HepG2 (cell line): ENCODE data around the gene RNH1. TPM values are rescaled to one million over a fixed set of nuclear protein-coding genes. Genes with fewer than 3 reads are reported as not detected.

Experiments
- AGO1 ChIP-seq: fragments of 200-400 bp; formaldehyde crosslinking; IDR thresholded peaks from 2 replicates; pipeline ENCODE4 v1.6.1; 2017; ENCODE audit warnings: mild to moderate bottlenecking, low read depth, low read length, moderate library complexity; ENCODE audit not compliant: poor library complexity, severe bottlenecking
- BCL3 ChIP-seq: sonication (generic); formaldehyde crosslinking; IDR thresholded peaks from 2 replicates; pipeline ENCODE4 v1.5.1; 2020; ENCODE audit warnings: mild to moderate bottlenecking, missing genetic modification reagents, moderate library complexity
- EED ChIP-seq: sonication (generic); formaldehyde crosslinking; IDR thresholded peaks from 2 replicates; pipeline ENCODE4 v1.5.0; 2020; ENCODE audit warnings: mild to moderate bottlenecking, missing genetic modification reagents
- HES4 ChIP-seq: sonication (generic); formaldehyde crosslinking; IDR thresholded peaks from 2 replicates; pipeline ENCODE4 v1.9.0; 2021; ENCODE audit warnings: mild to moderate bottlenecking, missing genetic modification reagents, borderline replicate concordance
- HMGXB4 ChIP-seq, 2 experiments: sonication (generic) in 1 of 2; formaldehyde crosslinking in 1 of 2; IDR thresholded peaks; 2 replicates each; pipeline versions ENCODE4 v1.4.0 to v1.6.1; 2018 to 2020; ENCODE audit warnings: missing genetic modification reagents in 2 of 2, borderline replicate concordance in 1 of 2, low read depth in 1 of 2, mild to moderate bottlenecking in 1 of 2, missing biosample characterization in 1 of 2
- KAT7 ChIP-seq: IDR thresholded peaks from 2 replicates; pipeline ENCODE4 v1.6.1; 2018; ENCODE audit warnings: borderline replicate concordance, missing compliant biosample characterization
- KDM2A ChIP-seq: sonication (generic); formaldehyde crosslinking; IDR thresholded peaks from 2 replicates; pipeline ENCODE4 v1.4.0; 2020; ENCODE audit warnings: low read depth, missing genetic modification reagents, borderline replicate concordance
- KDM5B ChIP-seq: sonication (generic); formaldehyde crosslinking; IDR thresholded peaks from 2 replicates; pipeline ENCODE4 v1.4.0; 2020; ENCODE audit warnings: missing genetic modification reagents, mild to moderate bottlenecking, borderline replicate concordance
- MAFG ChIP-seq: sonication (generic); formaldehyde crosslinking; IDR thresholded peaks from 2 replicates; pipeline ENCODE4 v1.5.1; 2020; ENCODE audit warnings: mild to moderate bottlenecking, missing genetic modification reagents
- PHF8 ChIP-seq: sonication (generic); formaldehyde crosslinking; IDR thresholded peaks from 2 replicates; pipeline ENCODE4 v1.5.0; 2020; ENCODE audit warnings: missing genetic modification reagents
- PLRG1 ChIP-seq: fragments of 450-650 bp; conservative IDR thresholded peaks from 2 replicates; pipeline ENCODE4 v1.6.1; 2016
- POGK ChIP-seq: sonication (generic); formaldehyde crosslinking; conservative IDR thresholded peaks from 2 replicates; pipeline ENCODE4 v1.8.0; 2022; ENCODE audit warnings: mild to moderate bottlenecking, moderate library complexity, missing genetic modification reagents
- RBM39 ChIP-seq: fragments of 200-400 bp; formaldehyde crosslinking; IDR thresholded peaks from one replicate; pipeline ENCODE4 v1.6.1; 2018; ENCODE audit warnings: antibody characterized with exemption, mild to moderate bottlenecking, low read depth, low read length; ENCODE audit not compliant: poor library complexity, severe bottlenecking
- ZBTB38 ChIP-seq: sonication (generic); formaldehyde crosslinking; IDR thresholded peaks from 2 replicates; pipeline ENCODE4 v1.5.1; 2020; ENCODE audit warnings: mild to moderate bottlenecking, missing genetic modification reagents
- ZBTB4 ChIP-seq: sonication (generic); formaldehyde crosslinking; IDR thresholded peaks from 2 replicates; pipeline ENCODE4 v1.4.0; 2020; ENCODE audit warnings: missing genetic modification reagents, mild to moderate bottlenecking, borderline replicate concordance
- ZBTB43 ChIP-seq: sonication (generic); formaldehyde crosslinking; conservative IDR thresholded peaks from 2 replicates; pipeline ENCODE4 v1.4.0; 2020; ENCODE audit warnings: missing genetic modification reagents
- ZNF703 ChIP-seq: sonication (generic); formaldehyde crosslinking; IDR thresholded peaks from 2 replicates; pipeline ENCODE4 v1.5.1; 2020; ENCODE audit warnings: missing genetic modification reagents, mild to moderate bottlenecking, moderate library complexity, borderline replicate concordance
- polyA plus RNA-seq, 8 experiments: library from polyadenylated mRNA; depleted of rRNA in 3 of 8; stranded (reverse) in 7 of 8; unstranded in 1 of 8; fragments of >200 nt; fragmentation: Illumina TruSeq in 4 of 8; extraction: Trizol in 4 of 8; gene quantifications; 2 replicates each; pipeline versions ENCODE4 v1.2.1 to v1.2.3, GENCODE V29; 2011 to 2016; ENCODE audit warnings: low read depth in 4 of 8, missing spikeins in 1 of 8, mixed read lengths in 1 of 8; ENCODE audit not compliant: insufficient read depth in 1 of 8
- total RNA-seq, 5 experiments: library from RNA; depleted of rRNA; stranded (reverse); fragments of >200 nt; fragmentation: Illumina TruSeq; extraction: Trizol; gene quantifications; 2 replicates each; pipeline ENCODE4 v1.2.3, GENCODE V29; 2016; ENCODE audit warnings: low read depth in 1 of 5

The RNH1 gene
- total and polyA plus RNA-seq, 2 of the 13 experiments (the other 11 are each of a cell fraction or from before 2014, with no cell fraction given) = 36.0 to 74.1 TPM

GRCh38 chr11:534396-535209, 27.6 kb upstream of the RNH1 start (continued):
- TF ChIP-seq BCL3 (CRISPR knock-in tag) (0 out of 2 replicates have a peak, but pooled peaks have one; percentile 11), HMGXB4 (CRISPR knock-in tag; IDR thresholded peaks at IDR 0.05; ENCODE audit: borderline replicate concordance in 1 of 2, low read depth in 1 of 2) (peak in 1 of 2 experiments; percentile 43; a peak in 1 of 4 replicates), POGK (CRISPR knock-in tag) (no peak), KDM5B (CRISPR knock-in tag) (0 out of 2 replicates have a peak, but pooled peaks have one; percentile 43), PLRG1 (no peak), ZBTB38 (CRISPR knock-in tag) (peak; percentile 61; the same call in 1 of the 2 replicates), EED (CRISPR knock-in tag) (no peak), ZNF703 (CRISPR knock-in tag) (no peak), KDM2A (CRISPR knock-in tag) (peak; percentile 78; the same call in 1 of the 2 replicates), ZBTB4 (CRISPR knock-in tag) (peak; percentile 18; the same call in 1 of the 2 replicates), HES4 (CRISPR knock-in tag) (0 out of 2 replicates have a peak, but pooled peaks have one; percentile 27), ZBTB43 (CRISPR knock-in tag) (0 out of 2 replicates have a peak, but pooled peaks have one; percentile 26), KAT7 (CRISPR knock-in tag) (0 out of 2 replicates have a peak, but pooled peaks have one; percentile 41), MAFG (peak; percentile 40; the same call in 1 of the 2 replicates), AGO1 (peak; percentile 89), PHF8 (peak; percentile 35; the same call in 1 of the 2 replicates), RBM39 (no peak)
